NCI-H1436 (cell line): Measurements from ENCODE around the gene GRIK3.

Experiments used
- DNase-seq: peaks from one replicate; lab custom pipeline; 2025; lab: John Stamatoyannopoulos, UW

The GRIK3 gene

DNA sequence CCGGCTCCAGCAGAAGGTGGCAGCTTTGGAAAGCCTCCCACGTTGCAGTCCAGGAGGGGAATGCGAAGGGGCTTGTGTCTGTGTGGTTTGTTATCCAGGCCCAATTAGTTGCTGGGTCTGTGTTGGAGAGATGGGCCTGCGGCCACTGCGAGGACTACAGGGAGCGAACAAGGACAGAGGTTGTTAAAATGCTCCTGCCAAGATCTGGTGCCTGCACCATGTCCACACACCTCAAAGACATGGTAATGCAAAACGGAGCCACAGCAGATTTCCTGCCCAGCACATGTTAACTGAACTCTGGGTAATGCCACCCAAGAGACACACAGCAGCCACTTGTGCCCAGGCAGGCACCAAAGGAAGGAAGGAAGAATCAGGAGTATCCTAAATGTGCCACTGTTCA, 18.6 kb downstream of the GRIK3 start:
- no peak for DNase-seq

DNA sequence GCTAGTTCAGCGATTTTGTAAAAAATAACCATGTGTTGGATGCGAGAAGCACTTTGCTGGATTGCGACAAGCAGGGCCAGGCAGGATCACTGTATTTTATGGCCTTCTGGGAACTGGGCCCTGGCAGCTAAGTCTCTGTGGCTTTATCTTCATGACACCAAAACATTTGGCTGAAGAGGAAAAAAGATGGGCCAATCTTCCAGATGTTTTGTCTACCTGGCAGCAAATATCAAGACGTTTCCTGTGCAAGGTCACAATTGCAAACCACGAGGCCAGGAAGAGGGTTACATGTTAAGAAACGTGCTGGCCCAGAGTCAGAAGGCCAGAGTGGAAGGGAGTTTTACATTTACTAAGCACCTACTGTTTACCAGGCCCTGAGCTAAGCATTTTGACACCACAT, 22.1 kb downstream of the GRIK3 start:
- DNase-seq = no peak

DNA sequence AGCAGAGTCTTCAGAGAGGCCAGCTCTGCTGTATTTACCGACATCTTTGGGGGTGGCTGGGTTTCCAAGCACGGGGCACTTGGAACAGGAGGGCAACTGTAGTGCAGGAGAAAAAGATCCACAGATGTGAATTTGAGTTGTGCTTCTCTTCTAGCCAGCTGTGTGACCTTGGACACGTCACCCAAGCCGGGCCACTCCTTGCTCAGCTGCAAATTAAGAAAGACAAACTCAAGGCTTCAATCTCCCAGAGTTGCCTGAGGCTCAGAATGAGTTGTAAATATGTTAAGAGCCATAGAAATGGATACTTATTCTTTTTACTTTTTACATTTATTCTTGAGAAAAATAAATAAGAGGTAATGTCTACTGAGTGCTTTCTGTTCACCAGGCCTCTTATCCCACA, 24.3 kb downstream of the GRIK3 start:
- DNase-seq = no peak

DNA sequence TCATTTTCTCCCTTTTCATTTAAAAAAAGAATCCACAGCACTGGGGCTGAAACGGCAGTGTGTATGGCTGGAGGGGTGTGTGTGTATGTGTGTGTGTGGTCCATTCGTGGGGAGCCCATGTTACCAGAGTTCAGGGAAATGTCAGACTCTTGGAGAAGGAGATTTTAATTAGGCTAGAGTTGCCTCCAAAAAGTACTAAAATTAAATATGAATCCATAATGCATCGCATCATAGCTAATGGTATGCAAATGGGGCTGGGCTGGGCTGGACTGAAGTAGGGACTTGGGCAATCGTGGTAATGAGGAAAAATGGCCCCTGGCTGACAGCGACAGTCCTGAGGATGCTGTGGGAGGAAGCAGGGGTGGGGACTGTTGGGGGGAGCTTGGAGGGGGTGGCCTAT, 24.8 kb downstream of the GRIK3 start:
- DNase-seq = no peak

DNA sequence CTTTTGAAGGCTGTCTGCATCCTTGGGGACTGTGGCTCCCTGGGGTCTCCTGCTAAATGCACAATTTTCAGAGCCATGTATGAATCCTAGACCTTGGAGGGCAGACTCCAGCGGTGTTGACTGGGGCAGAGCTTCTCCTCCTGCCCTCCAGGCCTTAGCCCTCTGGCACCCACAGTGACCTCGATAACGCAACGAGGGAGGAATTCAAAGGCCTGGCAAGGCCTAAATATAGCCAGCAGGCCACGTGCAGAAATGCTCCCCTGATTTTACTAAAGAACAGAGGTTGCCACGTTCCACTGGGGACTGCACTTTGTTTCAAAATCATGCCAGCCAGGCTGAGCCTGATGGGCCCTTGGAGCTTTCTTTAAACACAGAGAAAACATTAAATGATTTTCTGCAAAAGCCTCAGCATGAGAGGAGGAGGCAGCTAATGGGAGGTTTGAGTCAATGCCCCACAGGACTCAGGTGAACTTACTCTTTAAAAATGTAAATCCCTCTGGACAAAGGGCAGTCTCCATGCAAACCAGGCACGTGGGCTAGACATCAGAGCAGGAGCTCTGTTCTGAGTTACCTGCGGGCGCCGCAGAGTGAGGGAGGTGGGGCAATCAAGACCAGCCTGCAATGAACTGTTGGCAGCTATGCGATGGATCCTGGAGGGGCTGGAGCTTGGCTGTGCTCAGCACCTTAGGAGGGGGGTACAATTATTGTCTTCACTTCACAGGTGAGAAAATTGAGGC, 28.0 kb downstream of the GRIK3 start:
- DNase-seq = no peak

DNA sequence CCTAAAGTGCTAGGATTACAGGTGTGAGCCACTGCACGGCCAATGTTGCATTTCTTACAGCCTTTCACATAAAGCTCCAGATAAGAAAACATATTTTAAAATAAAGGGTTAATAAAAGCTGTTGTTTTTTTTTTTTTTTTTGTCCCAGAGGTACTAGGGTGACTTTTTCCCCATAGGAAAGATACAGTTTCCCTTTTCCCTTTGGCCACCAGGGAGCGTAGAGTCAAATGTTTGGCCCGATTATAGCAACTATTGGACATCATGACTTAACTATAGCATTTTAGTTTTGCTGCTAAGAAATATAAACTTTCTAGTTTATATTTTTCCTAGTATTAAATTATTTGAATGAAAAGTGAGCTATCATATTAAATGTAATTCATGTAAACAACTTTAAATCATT, 31.4 kb downstream of the GRIK3 start:
- DNase-seq = no peak

DNA sequence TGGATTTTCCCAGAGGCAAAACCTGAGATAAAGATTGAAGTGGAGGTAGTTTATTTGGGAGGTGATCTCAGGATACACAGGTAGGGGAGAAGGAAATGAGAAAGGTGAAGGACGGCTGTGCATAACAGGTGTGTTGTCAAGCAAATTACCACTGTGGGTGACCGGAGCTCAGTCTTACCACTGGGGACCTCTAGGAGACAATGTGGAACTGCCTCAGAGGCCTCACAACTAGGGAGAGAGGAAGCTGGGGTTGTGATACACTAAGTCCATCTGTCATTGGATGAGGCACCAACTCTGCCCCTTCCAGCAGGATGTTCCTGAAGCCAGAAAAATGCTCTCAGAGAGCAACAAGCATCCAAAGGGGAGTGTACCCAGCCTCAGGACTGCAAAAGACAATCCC, 32.6 kb downstream of the GRIK3 start:
- DNase-seq = no peak

DNA sequence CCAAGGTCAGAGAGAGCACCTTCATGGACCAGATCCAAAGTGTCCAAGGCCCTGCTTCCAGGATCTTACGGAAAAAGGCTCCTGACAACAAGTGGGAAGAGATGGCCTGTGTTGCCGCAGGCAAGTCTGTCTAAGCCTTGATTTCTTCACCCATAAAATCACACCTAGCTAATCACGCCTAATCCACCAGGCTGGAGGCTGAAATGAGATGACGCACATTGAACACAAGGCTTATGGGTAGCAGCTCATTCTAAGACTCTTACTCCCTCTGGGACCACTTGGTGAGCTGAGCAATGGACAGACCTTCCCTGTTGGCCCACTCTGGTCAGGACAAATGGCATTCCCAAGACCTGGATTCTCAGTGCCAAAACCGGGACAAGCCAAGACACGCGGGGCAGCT, 38.2 kb downstream of the GRIK3 start:
- no peak for DNase-seq

DNA sequence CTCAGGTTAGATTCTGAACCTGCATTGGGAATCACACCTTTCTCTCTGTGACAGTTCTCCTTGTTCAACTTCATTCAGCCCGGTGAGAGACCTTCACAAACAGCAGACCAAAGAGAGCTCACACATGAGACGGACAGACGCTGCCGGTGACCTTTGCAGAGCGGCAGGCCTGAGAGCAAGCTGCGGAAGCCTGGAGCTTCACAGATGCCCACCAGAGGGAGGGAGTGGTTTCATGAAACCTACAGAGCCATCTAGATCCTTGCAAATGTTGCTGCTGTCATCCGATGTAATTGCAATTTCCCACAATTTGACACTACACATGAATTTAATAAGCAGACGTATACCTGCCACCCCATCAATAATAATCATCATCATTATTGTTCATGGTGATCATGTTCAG, 39.4 kb downstream of the GRIK3 start:
- no peak for DNase-seq

DNA sequence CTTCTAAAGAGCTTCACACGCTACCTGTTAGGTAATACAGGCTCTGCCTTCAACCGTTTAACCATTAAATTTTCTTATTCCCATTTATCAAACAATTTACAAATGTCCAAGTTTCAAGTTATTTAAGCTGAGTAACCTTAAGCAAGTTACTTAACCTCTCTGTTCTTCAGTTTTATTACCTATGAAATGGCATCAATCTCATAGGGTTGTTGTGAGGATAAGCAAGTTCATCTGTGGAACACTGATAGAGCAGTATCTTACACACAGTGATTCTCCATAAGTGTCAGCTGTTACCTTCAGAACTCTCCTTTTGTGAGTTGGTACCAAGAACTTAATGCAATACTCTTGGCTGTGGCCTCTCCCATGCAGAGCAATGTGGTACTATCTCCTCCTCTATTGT, 40.0 kb downstream of the GRIK3 start:
- no peak for DNase-seq

DNA sequence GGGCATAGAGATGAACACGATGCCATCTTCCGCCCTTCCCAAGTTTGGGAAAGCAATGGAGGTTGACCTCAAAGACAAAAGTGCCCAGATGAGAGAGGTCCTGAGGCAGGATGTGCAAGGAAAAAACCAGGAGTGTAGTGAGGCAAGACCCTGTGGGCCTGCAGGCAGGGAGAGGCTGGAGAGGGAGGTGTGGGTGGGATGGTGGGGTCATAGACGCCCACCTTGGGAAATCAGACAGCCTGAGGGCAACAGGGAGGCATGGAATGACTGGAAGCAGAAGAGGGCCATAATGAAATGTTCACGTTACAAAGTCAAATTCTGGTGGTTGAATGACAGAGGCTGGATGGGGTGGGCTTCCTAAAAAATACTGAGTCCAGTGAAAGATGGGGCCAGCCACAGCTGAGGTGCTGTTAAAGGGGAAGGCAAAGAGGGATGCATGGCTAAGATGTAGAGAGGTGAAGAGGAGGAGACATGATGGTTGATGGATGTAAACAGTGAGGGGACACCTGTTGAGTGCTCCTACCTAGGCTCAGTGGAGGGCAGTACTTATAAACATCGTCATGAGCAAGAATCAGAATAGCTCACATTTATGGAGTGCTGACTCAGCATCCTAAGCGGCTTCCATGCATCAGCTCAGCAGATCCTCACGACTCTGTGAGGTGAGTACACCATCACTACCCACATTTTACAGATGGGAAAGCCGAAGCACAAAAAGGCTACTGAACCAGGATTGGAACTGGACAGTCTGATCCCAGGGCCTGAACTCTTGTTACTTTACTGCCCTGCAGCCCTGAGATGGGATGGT, 42.0 kb downstream of the GRIK3 start:
- DNase-seq = no peak

DNA sequence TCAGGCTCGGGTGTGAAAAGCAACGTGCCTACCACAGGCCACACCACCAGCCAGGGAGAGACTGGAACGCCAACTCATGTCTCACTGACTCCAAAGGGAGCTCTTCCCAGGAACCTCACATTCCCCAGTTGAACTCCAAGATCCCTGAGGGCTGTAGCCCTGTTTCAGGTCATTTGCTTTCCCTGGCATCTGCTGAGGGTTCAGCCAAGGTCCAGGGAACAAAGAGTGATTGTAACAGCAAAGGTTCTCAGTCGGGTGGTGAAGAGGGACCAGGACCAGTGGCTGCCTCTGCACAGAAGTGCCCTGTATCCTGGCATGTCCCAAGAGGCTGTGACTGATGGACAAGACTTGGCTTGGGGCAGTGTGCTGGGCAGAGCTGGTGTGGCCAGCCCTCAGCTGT, 42.8 kb downstream of the GRIK3 start:
- DNase-seq = no peak

DNA sequence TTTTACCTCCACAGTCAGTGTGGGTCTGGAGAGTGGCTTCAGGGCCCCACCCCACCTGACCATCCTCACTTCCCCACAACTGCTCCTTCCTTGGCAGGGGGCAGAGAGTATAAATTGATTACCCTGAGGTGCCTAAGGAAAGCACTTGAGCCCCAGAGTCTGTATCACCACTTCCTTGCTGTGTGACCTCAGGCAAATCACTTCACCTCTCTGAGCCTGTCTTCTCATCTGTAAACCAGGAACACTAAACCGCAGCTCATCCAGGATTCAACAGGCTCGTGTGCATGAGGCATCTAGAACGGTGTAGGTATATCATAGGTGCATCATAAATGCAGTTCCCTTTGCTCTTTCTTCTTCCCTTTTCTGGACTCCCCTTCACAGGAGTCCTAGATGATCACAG, 43.4 kb downstream of the GRIK3 start:
- DNase-seq = no peak

DNA sequence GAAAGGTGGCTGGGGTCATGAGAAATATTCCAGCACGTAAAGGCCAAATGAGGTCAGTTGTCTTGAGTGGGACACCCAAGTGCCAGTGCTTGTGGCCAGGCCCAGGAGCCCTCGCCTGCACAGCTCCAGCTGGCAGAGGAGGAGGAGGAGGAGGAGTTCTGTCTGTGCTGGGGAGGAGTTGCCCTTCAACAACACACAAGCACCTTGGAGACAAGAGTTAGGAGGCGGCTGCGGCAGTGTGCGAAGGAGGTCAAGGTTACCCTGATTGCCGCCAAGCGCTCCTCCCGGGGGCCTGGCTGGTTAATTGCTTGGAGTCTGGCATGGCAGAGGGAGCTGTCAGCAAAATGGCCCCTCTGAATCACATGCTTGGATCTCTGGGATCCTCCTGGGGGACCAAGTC, 45.1 kb downstream of the GRIK3 start:
- DNase-seq = no peak

DNA sequence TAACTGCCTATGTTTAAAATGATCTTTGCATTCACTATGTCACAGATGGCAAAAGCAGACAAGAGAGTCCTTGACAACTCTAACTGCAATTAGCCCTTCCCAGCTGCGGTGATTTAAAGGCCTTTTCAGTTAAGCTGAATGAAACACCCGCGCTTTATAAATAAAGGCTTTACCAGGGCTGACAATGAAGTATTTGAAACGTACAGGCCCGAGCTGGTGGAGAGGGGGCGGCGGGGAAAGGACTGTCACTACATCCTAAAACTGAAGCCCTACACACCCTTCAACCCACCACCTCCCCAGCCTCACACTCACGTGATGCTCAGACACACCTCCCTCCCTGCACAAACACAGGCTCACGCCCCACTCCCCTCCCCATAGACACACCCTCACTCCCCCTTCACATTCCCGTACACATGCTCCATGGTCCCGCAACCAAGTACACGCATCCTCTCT, 45.5 kb downstream of the GRIK3 start:
- DNase-seq = peak; percentile 57

DNA sequence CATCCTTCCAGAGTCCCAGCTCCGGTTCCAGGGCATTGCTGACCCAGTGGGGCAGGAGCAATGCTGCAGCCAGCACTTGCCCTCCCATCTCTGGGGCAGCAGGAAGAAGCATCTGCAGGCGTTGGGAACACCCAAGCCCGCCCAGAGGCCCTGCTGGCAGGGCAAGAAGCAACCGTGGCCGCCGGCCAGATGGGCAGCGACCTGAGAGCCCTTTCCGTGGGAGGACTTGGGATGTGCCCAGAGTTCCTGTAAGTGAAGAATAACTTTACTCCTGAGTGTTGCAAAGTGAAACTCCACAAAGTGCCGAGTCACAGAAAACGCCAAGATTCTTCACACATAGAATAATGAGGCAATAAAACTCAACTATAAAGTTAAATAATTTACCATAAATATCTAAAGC, 46.0 kb downstream of the GRIK3 start:
- no peak for DNase-seq

DNA sequence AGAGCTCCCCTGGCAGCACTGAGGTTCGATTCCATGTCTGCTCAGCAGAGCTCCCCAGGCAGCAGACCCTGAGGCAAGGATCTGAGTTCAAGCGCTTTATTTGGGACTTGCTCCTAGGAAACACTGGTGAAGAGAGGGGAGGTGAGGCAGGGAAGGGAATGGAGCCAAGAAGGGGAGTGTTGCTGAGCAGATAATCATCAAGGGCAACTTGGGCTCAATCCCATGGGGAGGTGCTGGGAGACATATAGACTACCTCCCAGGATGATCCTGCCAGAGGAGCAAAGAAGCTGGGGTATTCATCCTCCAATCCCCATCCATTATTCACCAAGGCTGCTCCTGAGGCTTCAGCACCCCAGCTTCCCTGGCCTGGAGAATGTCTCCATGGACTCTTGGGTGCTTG, 47.0 kb downstream of the GRIK3 start:
- DNase-seq = no peak

DNA sequence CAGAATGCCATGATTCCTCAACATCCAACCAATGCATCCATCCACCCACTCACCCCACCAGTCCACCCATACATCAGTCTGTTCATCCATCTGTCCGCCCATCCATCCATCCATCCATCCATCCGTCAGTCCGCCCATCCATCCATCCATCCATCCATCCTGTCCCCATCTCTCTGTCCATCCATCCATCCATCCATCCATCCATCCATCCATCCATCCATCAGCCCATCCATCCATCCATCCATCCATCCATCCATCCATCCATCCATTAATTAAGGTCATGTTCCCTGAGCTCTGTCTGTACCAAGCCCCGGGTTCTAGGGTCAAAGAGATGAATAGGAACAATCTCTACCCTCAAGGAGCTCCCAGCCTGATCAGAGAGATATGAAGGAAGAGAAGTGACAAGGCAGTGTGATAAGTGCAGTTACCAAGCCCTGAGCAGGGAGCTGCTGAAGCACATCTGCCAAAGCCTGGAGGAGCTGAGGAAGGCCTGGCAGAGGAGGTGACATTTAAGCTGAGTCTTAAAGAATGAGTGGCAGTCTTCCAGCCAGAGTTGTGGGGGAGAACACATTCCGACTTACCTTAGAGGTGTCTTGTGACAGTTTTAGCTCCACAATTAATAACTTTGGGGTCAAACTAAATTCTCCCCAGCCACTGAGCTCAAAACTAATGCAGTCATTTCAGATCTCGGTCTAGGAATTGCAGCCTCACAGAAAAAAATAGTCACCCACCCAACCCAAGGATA, 47.9 kb downstream of the GRIK3 start:
- no peak for DNase-seq

DNA sequence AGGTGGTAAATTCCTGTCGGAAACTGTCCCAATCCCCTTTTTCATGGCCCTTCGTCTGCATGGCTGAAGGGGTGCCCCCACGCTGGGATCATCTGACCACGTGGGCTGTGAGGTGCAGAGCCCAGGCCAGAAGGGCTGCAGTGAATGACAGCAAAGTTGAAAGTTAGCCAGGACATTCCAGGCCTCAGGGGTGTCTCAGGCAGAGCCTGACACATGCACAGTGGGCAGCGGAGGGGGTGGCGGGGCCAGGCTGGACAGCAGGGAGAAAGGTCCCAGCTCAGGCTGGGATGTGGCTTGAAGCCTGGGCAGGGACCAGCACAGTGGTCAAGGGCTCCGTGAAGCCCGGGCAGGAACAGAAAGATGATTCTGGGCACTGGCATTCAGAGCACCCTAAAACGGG, 49.6 kb downstream of the GRIK3 start:
- DNase-seq = no peak

DNA sequence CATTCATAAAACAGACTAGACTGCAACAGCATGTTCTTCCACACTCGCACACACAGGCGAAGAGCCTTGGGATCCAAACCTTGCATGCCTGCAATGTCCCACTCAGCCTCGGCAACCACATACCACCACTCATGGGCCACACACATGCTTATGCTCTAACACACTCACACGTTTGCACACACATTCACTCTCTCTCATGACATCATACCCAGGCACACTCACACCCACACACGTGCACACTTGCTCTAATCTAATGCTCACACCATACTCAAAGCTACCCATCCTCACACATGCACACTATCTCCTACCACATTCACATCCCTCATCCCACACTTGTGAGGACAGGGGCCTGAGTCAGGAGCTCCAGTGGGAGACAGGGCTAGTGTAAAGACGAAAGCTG, 50.3 kb downstream of the GRIK3 start:
- no peak for DNase-seq

DNA sequence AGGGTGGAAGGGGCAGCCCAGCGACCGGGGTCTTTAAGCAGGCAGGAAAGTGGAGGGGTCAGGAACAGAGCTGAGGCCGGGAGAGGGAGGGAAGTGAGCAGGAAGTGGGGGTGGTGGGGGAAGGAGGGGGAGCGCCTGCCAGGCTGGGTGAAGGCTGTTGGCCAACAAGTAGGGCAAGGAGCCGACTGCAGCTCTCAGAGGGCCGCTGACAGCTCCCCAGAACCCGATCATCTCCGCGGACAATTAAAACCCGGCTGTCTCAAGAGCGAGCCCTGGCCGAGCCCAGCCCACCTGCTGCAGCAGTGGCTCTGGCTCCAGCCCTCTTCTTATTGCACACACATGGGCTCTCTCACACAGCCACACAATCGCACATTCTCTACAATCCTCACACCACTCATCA, 51.6 kb downstream of the GRIK3 start:
- DNase-seq = no peak

DNA sequence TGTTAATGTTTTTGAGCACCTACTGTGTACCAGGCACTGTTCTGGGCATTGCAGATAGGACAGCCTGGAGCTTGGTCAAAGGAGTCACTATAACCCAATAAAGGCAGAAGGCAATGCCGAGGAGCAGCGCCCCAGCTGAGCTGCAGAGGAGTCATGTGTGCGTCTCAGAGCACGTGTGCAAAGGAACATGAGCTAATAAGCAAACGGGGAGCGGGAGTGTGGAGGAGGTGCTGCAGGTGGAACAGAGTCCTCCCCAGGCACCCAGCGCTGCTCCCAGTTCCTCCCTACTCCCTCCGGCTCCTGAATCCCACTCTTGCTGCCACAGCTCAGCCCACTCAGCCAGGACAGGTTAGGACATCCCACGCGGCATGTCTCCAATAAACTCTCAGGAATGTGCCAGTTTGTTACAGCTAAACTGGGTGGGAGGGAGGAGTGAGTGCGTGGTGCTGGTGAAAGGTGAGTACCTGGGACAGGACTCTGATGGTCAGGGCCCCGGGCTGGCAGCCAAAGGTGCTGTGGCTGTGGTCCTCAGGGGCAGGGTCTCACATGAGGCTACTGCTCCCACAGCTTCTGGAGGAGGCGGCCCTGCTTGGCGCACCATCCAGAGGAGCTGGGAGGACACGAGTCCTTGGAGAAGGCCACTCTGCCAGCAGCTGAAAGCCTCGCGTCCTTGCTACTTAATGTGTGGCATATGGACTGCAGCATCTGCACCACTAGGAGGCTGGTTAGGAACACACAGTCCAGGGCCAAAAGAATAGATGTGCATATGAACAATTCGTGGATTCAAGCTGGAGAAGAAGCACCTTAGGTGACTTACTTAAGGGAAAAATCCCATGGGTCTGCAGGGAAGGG, 52.3 kb downstream of the GRIK3 start:
- DNase-seq = no peak
